SK-N-SH (cell line): ENCODE measurements around the gene GRK2. TPM values are rescaled to one million over a fixed set of nuclear protein-coding genes. Genes with fewer than 3 reads are reported as not detected.

Experiments
- CTCF ChIA-PET: fragments of 300-600, 350-600 bp; formaldehyde crosslinking; extraction: SDS; loops from one replicate; lab custom pipeline; 2021; lab: Yijun Ruan, JAX
- POLR2A ChIA-PET: fragments of 350-600 bp; sonication (Branson Sonifier 250); formaldehyde crosslinking; extraction: SDS; loops from one replicate; lab custom pipeline; 2020; ENCODE audit warnings: antibody characterized with exemption, inconsistent platforms; lab: Yijun Ruan, JAX
- DNase-seq: peaks from one replicate; pipeline ENCODE4 v3.0.0; 2012
- H2AFZ ChIP-seq: fragments of 200-600 bp; sonication (generic); 2 replicates; pipeline ENCODE4 v1.8.1; 2016; ENCODE audit warnings: antibody characterized with exemption, mild to moderate bottlenecking, low read depth
- H3F3A ChIP-seq: fragments of 200-600 bp; sonication (generic); replicated peaks from 2 replicates; pipeline ENCODE3; 2016; ENCODE audit warnings: antibody characterized with exemption, mild to moderate bottlenecking; ENCODE audit not compliant: insufficient read depth
- H3K27ac ChIP-seq, 2 experiments: fragments of 200-500 bp in 1 of 2; fragments of 200-600 bp in 1 of 2; sonication (Bioruptor generic) in 1 of 2; sonication (generic), shearing (Covaris generic) in 1 of 2; 2 replicates each; pipeline versions ENCODE4 v1.5.1 to v1.6.1; 2014 to 2016; ENCODE audit warnings: low read depth in 2 of 2, inconsistent platforms in 1 of 2, low read length in 1 of 2, mild to moderate bottlenecking in 1 of 2, mixed read lengths in 1 of 2
- H3K27me3 ChIP-seq: fragments of 200-600 bp; sonication (generic), shearing (Covaris generic); 2 replicates; pipeline ENCODE4 v1.6.1; 2016; ENCODE audit warnings: mixed run types; ENCODE audit not compliant: insufficient read depth
- H3K36me3 ChIP-seq, 2 experiments: fragments of 200-500 bp in 1 of 2; fragments of 200-600 bp in 1 of 2; sonication (Bioruptor generic) in 1 of 2; sonication (generic) in 1 of 2; replicated peaks in 1 of 2; 2 replicates each; pipeline versions ENCODE3 to v1.5.1; 2014 to 2016; ENCODE audit warnings: low read length in 1 of 2, mild to moderate bottlenecking in 1 of 2; ENCODE audit not compliant: insufficient read depth in 2 of 2, control insufficient read depth in 1 of 2
- H3K4me1 ChIP-seq, 2 experiments: fragments of 200-500 bp in 1 of 2; fragments of 200-600 bp in 1 of 2; sonication (Bioruptor generic) in 1 of 2; sonication (generic), shearing (Covaris generic) in 1 of 2; 2 replicates each; pipeline versions ENCODE4 v1.5.1 to v1.6.1; 2014 to 2016; ENCODE audit warnings: low read depth in 1 of 2, low read length in 1 of 2, mixed run types in 1 of 2; ENCODE audit not compliant: insufficient read depth in 2 of 2, control insufficient read depth in 1 of 2
- H3K4me2 ChIP-seq: fragments of 200-600 bp; sonication (generic), shearing (Covaris generic); 2 replicates; pipeline ENCODE4 v1.6.1; 2017; ENCODE audit warnings: mixed run types
- H3K4me3 ChIP-seq, 2 experiments: fragments of 200-500 bp in 1 of 2; fragments of 200-600 bp in 1 of 2; sonication (Bioruptor generic) in 1 of 2; sonication (generic), shearing (Covaris generic) in 1 of 2; 2 replicates each; pipeline versions ENCODE4 v1.5.1 to v1.8.1; 2014 to 2016; ENCODE audit warnings: low read depth in 2 of 2, inconsistent platforms in 1 of 2, low read length in 1 of 2, mild to moderate bottlenecking in 1 of 2, mixed read lengths in 1 of 2, moderate library complexity in 1 of 2
- H3K79me2 ChIP-seq: fragments of 200-600 bp; sonication (generic); 2 replicates; pipeline ENCODE4 v1.8.1; 2017; ENCODE audit warnings: mild to moderate bottlenecking; ENCODE audit not compliant: insufficient read depth
- H3K9ac ChIP-seq: fragments of 200-600 bp; sonication (generic); 2 replicates; pipeline ENCODE4 v1.6.1; 2017; ENCODE audit warnings: mixed run types
- H3K9me2 ChIP-seq: fragments of 200-600 bp; sonication (generic); 2 replicates; pipeline ENCODE4 v1.6.1; 2017; ENCODE audit warnings: mixed run types
- H3K9me3 ChIP-seq: fragments of 200-600 bp; sonication (generic); 2 replicates; pipeline ENCODE4 v1.6.1; 2017; ENCODE audit warnings: mixed run types, mild to moderate bottlenecking, moderate library complexity
- H4K20me1 ChIP-seq: fragments of 200-600 bp; sonication (generic); 2 replicates; pipeline ENCODE4 v1.6.1; 2017; ENCODE audit warnings: mild to moderate bottlenecking, mixed run types; ENCODE audit not compliant: insufficient read depth
- MXI1 ChIP-seq: IDR thresholded peaks from 2 replicates; pipeline ENCODE4 v1.6.1; 2012; ENCODE audit warnings: mild to moderate bottlenecking, low read depth, low read length, improper control_type of control experiment
- PBX3 ChIP-seq: IDR thresholded peaks from 2 replicates; pipeline ENCODE4; 2012
- RAD21 ChIP-seq: IDR thresholded peaks from 2 replicates; pipeline ENCODE4 v1.6.1; 2012; ENCODE audit warnings: mild to moderate bottlenecking, low read length
- RCOR1 ChIP-seq: fragments of 150-350 bp; IDR thresholded peaks from 2 replicates; pipeline ENCODE4 v1.6.1; 2017; ENCODE audit warnings: antibody characterized with exemption, low read length
- REST ChIP-seq: IDR thresholded peaks from 2 replicates; pipeline ENCODE4 v1.6.1; 2012; ENCODE audit warnings: mild to moderate bottlenecking, low read depth, low read length, moderate library complexity
- RFX5 ChIP-seq: IDR thresholded peaks from 2 replicates; pipeline ENCODE4 v1.6.1; 2012; ENCODE audit warnings: mild to moderate bottlenecking, improper control_type of control experiment, low read length
- SIN3A ChIP-seq: IDR thresholded peaks from 2 replicates; pipeline ENCODE4 v1.6.1; 2012; ENCODE audit warnings: low read depth, mild to moderate bottlenecking, low read length, moderate library complexity, borderline replicate concordance
- TCF12 ChIP-seq: IDR thresholded peaks from 2 replicates; pipeline ENCODE4 v1.4.0; 2012
- USF1 ChIP-seq: IDR thresholded peaks from 2 replicates; pipeline ENCODE4 v1.4.0; 2012; ENCODE audit warnings: low read depth, borderline replicate concordance
- ZBTB33 ChIP-seq: IDR thresholded peaks from 2 replicates; pipeline ENCODE4 v1.4.0; 2012; ENCODE audit warnings: low read depth, borderline replicate concordance
- WGBS: methylation state at CpG from one replicate; pipeline ENCODE4 v1.1.6; 2017; ENCODE audit warnings: low lambda C conversion rate; 5-methylcytosine and 5-hydroxymethylcytosine counted together
- polyA plus RNA-seq, 3 experiments: library from polyadenylated mRNA; depleted of rRNA; stranded (reverse); fragments of >200 nt; gene quantifications; 2 replicates each; pipeline ENCODE4 v1.2.3, GENCODE V29; 2012

The GRK2 gene
- polyA plus RNA-seq, 1 of the 3 experiments (the other 2 are of a cell fraction): 48.5 TPM

GRCh38 chr11:67237574-67237973 is 28.7 kb upstream of the GRK2 start:
- no peak for TF ChIP-seq PBX3
- 100% methylated on average over 1 of the region's 1 CpG for WGBS

GRCh38 chr11:67238894-67239782 is 27.1 kb upstream of the GRK2 start:
- peaks cover 29% of the 10 kb centered on the region for H3F3A ChIP-seq
- H3K36me3 ChIP-seq: peaks cover 7 to 10% of the 10 kb centered on the region in 2 experiments
- H3K4me3 ChIP-seq: peak overlapping the region; percentile 38 to 52
- DNase-seq: no peak
- H4K20me1 ChIP-seq: peaks cover 24% of the 10 kb centered on the region
- peak overlapping the region; percentile 74 for H3K4me2 ChIP-seq
- WGBS: 9% methylated on average over 10 of the region's 10 CpGs
- H3K79me2 ChIP-seq: peaks cover 46% of the 10 kb centered on the region
- TF ChIP-seq TCF12: peak; percentile 45; the same call in 1 of the 2 replicates
- 0 out of 2 replicates have a peak, but pooled peaks have one; percentile 22 for TF ChIP-seq MXI1
- no peak for TF ChIP-seq REST
- no peak for TF ChIP-seq USF1
- peak; percentile 41 for TF ChIP-seq PBX3
- TF ChIP-seq RAD21: no peak
- no peak for TF ChIP-seq ZBTB33
- TF ChIP-seq RFX5: no peak
- TF ChIP-seq RCOR1: no peak
- no peak for TF ChIP-seq SIN3A
- peaks cover 7 to 24% of the 10 kb centered on the region in 2 experiments; a peak in 3 of 4 replicates for H3K4me1 ChIP-seq
- H3K27ac ChIP-seq: peak overlapping the region; percentile 64 to 73
- H2AFZ ChIP-seq: no peak overlapping the region
- H3K9me3 ChIP-seq: no peaks in the 10 kb centered on the region
- CTCF ChIA-PET: interaction anchor here (0.6 to 2.5 kb wide), 12 partner anchors 11 to 158 kb away, joined by 3 to 18 read pairs (median 4); partner anchors contain the start of gene ANKRD13D
- H3K9ac ChIP-seq: peak overlapping the region; percentile 29; the same call in 1 of the 2 replicates
- no peaks in the 10 kb centered on the region for H3K9me2 ChIP-seq
- H3K27me3 ChIP-seq: no peaks in the 10 kb centered on the region
- POLR2A ChIA-PET: interaction anchor here (0.8 to 1.8 kb wide), 6 partner anchors 9 to 163 kb away, joined by 3 to 5 read pairs (median 4); partner anchors contain the start of gene PPP1CA

More at GRCh38 chr11:67237574-67237973, 28.7 kb upstream of the GRK2 start:
- no peak overlapping the region for H3K27ac ChIP-seq
- no peak overlapping the region for H3K4me2 ChIP-seq
- peaks cover 31% of the 10 kb centered on the region for H3K79me2 ChIP-seq
- no peaks in the 10 kb centered on the region for H3K9me3 ChIP-seq
- peaks cover 15% of the 10 kb centered on the region for H4K20me1 ChIP-seq
- H3K9ac ChIP-seq: no peak overlapping the region
- H3F3A ChIP-seq: peaks cover 29% of the 10 kb centered on the region
- no peak overlapping the region for H3K4me3 ChIP-seq
- no peaks in the 10 kb centered on the region for H3K27me3 ChIP-seq
- no peaks in the 10 kb centered on the region for H3K9me2 ChIP-seq
- no peak for DNase-seq
- POLR2A ChIA-PET: no interaction called here
- H3K36me3 ChIP-seq: peaks cover 0 to 9% of the 10 kb centered on the region in 2 experiments
- peaks cover 7 to 21% of the 10 kb centered on the region in 2 experiments; a peak in 3 of 4 replicates for H3K4me1 ChIP-seq
- no peak overlapping the region for H2AFZ ChIP-seq
- CTCF ChIA-PET: interaction anchor here (0.8 to 2.0 kb wide), 3 partner anchors 24 to 149 kb away, joined by 3 to 8 read pairs (median 3); no protein-coding TSS in a partner anchor
